ENCODE data around the gene STIM1. TPM values are rescaled to one million over a fixed set of nuclear protein-coding genes. Genes with fewer than 3 reads are reported as not detected.

Gene STIM1
- total and polyA plus RNA-seq, 10 of the 15 experiments (the other 5 are each of a cell fraction or from before 2014, with no cell fraction given) = 8.6 to 57.7 (median 29.3) TPM

DNA sequence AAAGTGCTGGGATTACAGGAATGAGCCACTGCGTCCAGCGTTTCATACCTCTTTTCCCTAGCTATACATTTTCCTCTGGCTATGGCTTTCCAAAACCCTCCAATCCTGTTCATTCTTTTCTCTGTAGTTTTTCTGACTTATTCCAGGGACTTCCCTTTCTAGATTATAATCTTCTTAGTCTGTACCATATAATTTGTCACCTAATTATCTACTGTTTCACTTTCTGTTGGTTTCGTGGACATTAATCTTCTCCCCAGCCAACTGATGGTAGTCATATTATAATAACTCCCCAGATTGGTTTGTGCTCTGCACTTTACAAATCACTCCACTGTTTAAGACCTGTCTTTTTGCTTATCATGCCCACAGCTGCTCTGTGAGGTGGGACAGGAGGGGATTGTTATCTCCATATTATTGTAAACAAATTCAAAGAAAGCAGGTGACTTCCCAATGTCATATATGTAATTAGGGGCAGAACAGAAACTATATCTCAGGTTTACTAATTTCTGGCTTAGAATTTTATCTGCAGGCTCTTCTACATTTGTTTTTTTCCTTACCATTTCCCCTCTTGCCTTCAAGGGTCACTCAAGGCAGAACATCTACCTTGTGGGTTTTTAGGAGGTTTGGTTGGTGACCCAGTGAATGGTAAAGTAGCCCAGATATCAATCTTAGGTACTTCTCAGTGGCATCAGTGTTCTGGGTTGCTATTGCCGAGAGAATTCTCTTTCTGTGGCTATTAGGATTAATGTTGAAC is 23.9 kb downstream of the STIM1 start (continued):
- TF ChIP-seq, protein P1, sequence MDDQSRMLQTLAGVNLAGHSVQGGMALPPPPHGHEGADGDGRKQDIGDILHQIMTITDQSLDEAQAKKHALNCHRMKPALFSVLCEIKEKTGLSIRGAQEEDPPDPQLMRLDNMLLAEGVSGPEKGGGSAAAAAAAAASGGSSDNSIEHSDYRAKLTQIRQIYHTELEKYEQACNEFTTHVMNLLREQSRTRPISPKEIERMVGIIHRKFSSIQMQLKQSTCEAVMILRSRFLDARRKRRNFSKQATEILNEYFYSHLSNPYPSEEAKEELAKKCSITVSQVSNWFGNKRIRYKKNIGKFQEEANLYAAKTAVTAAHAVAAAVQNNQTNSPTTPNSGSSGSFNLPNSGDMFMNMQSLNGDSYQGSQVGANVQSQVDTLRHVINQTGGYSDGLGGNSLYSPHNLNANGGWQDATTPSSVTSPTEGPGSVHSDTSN (IDR thresholded peaks at IDR 0.05; ENCODE audit: insufficient replicate concordance, low read depth, low read length) = peak; percentile 66
- TF ChIP-seq ZNF217 (IDR thresholded peaks at IDR 0.05) (peak; percentile 84; the same call in 1 of the 2 replicates), JUND (IDR thresholded peaks at IDR 0.05; ENCODE audit: low read depth, low read length) (no peak), RBBP5 (conservative IDR thresholded peaks at IDR 0.05) (no peak), SUZ12 (IDR thresholded peaks at IDR 0.05; ENCODE audit: unreplicated experiment) (no peak), ZNF24 (IDR thresholded peaks at IDR 0.05) (0 out of 2 replicates have a peak, but pooled peaks have one; percentile 37), ZNF207 (IDR thresholded peaks at IDR 0.05; ENCODE audit: borderline replicate concordance) (peak; percentile 29; the same call in 1 of the 2 replicates), POLR2A (IDR thresholded peaks at IDR 0.05; ENCODE audit: low read depth, low read length) (no peak), STAT3 (IDR thresholded peaks at IDR 0.05; ENCODE audit: low read depth, low read length) (no peak), CHD4 (IDR thresholded peaks at IDR 0.05) (no peak), FOXK2 (IDR thresholded peaks at IDR 0.05) (no peak), MEF2B (IDR thresholded peaks at IDR 0.05; ENCODE audit: partially characterized antibody, poor library complexity, severe bottlenecking) (peak; percentile 45), ESRRA (IDR thresholded peaks at IDR 0.05; ENCODE audit: low read length) (no peak), ATF7 (IDR thresholded peaks at IDR 0.05; ENCODE audit: low read depth) (peak; percentile 77), CEBPB (IDR thresholded peaks at IDR 0.05; ENCODE audit: borderline replicate concordance in 1 of 2, low read depth in 2 of 2, low read length in 2 of 2) (no peak; a peak in 1 of 4 replicates)
- TF ChIP-seq, protein P2, sequence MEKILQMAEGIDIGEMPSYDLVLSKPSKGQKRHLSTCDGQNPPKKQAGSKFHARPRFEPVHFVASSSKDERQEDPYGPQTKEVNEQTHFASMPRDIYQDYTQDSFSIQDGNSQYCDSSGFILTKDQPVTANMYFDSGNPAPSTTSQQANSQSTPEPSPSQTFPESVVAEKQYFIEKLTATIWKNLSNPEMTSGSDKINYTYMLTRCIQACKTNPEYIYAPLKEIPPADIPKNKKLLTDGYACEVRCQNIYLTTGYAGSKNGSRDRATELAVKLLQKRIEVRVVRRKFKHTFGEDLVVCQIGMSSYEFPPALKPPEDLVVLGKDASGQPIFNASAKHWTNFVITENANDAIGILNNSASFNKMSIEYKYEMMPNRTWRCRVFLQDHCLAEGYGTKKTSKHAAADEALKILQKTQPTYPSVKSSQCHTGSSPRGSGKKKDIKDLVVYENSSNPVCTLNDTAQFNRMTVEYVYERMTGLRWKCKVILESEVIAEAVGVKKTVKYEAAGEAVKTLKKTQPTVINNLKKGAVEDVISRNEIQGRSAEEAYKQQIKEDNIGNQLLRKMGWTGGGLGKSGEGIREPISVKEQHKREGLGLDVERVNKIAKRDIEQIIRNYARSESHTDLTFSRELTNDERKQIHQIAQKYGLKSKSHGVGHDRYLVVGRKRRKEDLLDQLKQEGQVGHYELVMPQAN (conservative IDR thresholded peaks at IDR 0.05) = peak; percentile 42; the same call in 1 of the 2 replicates
- TF ChIP-seq, protein P3, sequence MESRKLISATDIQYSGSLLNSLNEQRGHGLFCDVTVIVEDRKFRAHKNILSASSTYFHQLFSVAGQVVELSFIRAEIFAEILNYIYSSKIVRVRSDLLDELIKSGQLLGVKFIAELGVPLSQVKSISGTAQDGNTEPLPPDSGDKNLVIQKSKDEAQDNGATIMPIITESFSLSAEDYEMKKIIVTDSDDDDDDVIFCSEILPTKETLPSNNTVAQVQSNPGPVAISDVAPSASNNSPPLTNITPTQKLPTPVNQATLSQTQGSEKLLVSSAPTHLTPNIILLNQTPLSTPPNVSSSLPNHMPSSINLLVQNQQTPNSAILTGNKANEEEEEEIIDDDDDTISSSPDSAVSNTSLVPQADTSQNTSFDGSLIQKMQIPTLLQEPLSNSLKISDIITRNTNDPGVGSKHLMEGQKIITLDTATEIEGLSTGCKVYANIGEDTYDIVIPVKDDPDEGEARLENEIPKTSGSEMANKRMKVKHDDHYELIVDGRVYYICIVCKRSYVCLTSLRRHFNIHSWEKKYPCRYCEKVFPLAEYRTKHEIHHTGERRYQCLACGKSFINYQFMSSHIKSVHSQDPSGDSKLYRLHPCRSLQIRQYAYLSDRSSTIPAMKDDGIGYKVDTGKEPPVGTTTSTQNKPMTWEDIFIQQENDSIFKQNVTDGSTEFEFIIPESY (IDR thresholded peaks at IDR 0.05) = no peak
- TF ChIP-seq, protein P4, sequence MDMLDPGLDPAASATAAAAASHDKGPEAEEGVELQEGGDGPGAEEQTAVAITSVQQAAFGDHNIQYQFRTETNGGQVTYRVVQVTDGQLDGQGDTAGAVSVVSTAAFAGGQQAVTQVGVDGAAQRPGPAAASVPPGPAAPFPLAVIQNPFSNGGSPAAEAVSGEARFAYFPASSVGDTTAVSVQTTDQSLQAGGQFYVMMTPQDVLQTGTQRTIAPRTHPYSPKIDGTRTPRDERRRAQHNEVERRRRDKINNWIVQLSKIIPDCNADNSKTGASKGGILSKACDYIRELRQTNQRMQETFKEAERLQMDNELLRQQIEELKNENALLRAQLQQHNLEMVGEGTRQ (IDR thresholded peaks at IDR 0.05; ENCODE audit: borderline replicate concordance, low read depth, low read length) = no peak
- TF ChIP-seq, protein P5, sequence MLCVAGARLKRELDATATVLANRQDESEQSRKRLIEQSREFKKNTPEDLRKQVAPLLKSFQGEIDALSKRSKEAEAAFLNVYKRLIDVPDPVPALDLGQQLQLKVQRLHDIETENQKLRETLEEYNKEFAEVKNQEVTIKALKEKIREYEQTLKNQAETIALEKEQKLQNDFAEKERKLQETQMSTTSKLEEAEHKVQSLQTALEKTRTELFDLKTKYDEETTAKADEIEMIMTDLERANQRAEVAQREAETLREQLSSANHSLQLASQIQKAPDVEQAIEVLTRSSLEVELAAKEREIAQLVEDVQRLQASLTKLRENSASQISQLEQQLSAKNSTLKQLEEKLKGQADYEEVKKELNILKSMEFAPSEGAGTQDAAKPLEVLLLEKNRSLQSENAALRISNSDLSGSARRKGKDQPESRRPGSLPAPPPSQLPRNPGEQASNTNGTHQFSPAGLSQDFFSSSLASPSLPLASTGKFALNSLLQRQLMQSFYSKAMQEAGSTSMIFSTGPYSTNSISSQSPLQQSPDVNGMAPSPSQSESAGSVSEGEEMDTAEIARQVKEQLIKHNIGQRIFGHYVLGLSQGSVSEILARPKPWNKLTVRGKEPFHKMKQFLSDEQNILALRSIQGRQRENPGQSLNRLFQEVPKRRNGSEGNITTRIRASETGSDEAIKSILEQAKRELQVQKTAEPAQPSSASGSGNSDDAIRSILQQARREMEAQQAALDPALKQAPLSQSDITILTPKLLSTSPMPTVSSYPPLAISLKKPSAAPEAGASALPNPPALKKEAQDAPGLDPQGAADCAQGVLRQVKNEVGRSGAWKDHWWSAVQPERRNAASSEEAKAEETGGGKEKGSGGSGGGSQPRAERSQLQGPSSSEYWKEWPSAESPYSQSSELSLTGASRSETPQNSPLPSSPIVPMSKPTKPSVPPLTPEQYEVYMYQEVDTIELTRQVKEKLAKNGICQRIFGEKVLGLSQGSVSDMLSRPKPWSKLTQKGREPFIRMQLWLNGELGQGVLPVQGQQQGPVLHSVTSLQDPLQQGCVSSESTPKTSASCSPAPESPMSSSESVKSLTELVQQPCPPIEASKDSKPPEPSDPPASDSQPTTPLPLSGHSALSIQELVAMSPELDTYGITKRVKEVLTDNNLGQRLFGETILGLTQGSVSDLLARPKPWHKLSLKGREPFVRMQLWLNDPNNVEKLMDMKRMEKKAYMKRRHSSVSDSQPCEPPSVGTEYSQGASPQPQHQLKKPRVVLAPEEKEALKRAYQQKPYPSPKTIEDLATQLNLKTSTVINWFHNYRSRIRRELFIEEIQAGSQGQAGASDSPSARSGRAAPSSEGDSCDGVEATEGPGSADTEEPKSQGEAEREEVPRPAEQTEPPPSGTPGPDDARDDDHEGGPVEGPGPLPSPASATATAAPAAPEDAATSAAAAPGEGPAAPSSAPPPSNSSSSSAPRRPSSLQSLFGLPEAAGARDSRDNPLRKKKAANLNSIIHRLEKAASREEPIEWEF (IDR thresholded peaks at IDR 0.05; ENCODE audit: insufficient replicate concordance, low read depth, low read length) = no peak

All from GM12878 (cell line).